ENCODE measurements around the gene LMO4.

LMO4 gene

DNA sequence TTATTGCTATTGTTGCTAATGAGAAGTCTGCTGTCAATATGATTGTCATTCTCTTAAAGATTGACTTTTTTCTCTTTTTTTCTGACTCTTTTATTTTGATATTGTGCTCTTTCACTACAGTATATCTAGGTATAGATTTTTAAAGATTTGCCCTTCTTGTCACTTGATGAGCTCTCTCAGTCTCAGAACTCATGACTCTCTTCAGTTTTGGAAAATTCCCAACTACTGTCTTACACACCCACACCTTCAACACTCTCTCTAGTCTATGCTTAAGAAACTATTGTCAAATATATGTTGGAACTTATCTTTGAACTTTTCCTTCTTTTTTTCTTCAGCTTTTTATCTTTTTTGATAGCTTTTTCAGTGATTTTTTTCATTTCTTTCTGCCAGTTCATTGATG lies 50.6 kb downstream of the LMO4 start:
- in situ Hi-C loops (cut with HindIII; ENCODE audit: low sequenced_read_pairs): no loop called here
- TF ChIP-seq CTCF (IDR thresholded peaks at IDR 0.05; ENCODE audit: low read depth, low read length, missing control alignments): no peak
- no peak for DNase-seq (ENCODE audit: low read depth)
- no peak overlapping the region for H3K4me3 ChIP-seq (ENCODE audit: low read depth, low read length)

DNA sequence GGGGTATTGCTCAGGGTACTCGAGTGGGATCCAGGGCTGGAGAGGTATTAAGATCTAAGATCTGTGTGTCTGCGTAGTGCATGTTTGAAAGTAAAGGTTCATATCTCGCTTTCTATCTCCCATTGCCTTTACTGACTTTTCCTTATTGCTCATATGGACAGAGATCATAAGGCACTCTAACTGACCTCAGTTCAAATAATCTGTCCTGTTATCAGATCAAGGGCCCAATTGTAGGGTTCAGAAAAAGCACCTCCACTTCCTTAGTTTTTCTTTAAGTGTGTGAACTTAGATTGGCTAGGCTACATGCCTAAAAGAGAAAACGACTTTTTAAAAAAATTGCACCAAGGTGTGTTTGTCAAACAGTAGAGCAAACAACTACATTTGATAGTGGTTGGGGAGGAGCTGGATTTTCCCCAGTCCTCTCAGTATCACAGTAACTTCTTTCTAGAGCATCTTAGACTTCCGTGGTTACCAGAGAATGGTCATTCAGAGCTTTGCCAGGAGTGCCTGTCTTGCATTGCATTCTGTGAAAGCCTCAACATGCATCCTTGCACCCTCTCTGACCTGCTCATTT lies 57.6 kb downstream of the LMO4 start:
- no peak for DNase-seq (ENCODE audit: low read depth)
- H3K4me3 ChIP-seq (ENCODE audit: low read depth, low read length): no peak overlapping the region
- in situ Hi-C loops (cut with HindIII; ENCODE audit: low sequenced_read_pairs): no loop called here
- TF ChIP-seq CTCF (IDR thresholded peaks at IDR 0.05; ENCODE audit: low read depth, low read length, missing control alignments): no peak

- H3K4me3 ChIP-seq (ENCODE audit: low read depth, low read length): no peak overlapping the region
- no peak for DNase-seq (ENCODE audit: low read depth)
- in situ Hi-C loops (cut with HindIII; ENCODE audit: low sequenced_read_pairs): no loop called here
- TF ChIP-seq CTCF (IDR thresholded peaks at IDR 0.05; ENCODE audit: low read depth, low read length, missing control alignments): no peak
These were observed 59.7 kb downstream of the LMO4 start for GRCh38 chr1:87388411-87388810.

DNA sequence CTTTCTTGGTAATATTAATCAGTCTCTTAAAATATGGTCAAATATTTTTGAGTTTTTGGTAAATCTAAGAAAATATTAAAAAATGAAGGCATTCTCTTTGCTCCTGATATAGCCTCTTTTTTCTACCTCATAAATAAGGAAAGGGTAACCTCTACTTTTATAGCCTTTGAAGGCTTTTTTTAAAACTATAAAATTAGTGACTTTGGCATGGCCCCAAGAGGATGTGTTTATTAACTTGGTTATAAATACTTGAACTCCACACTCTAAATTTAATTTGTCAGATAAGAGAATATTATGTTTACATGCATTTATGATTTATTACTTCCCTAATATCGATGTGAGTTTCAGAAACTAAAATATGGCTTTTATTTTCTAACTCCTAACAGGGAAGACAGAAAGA lies 60.3 kb downstream of the LMO4 start:
- H3K4me3 ChIP-seq (ENCODE audit: low read depth, low read length): no peak overlapping the region
- no peak for TF ChIP-seq CTCF (IDR thresholded peaks at IDR 0.05; ENCODE audit: low read depth, low read length, missing control alignments)
- in situ Hi-C loops (cut with HindIII; ENCODE audit: low sequenced_read_pairs): no loop called here
- DNase-seq (ENCODE audit: low read depth): no peak

GRCh38 chr1:87389546-87389945 lies 60.9 kb downstream of the LMO4 start:
- no peak for TF ChIP-seq CTCF (IDR thresholded peaks at IDR 0.05; ENCODE audit: low read depth, low read length, missing control alignments)
- DNase-seq (ENCODE audit: low read depth): no peak
- in situ Hi-C loops (cut with HindIII; ENCODE audit: low sequenced_read_pairs): no loop called here
- no peak overlapping the region for H3K4me3 ChIP-seq (ENCODE audit: low read depth, low read length)

DNA sequence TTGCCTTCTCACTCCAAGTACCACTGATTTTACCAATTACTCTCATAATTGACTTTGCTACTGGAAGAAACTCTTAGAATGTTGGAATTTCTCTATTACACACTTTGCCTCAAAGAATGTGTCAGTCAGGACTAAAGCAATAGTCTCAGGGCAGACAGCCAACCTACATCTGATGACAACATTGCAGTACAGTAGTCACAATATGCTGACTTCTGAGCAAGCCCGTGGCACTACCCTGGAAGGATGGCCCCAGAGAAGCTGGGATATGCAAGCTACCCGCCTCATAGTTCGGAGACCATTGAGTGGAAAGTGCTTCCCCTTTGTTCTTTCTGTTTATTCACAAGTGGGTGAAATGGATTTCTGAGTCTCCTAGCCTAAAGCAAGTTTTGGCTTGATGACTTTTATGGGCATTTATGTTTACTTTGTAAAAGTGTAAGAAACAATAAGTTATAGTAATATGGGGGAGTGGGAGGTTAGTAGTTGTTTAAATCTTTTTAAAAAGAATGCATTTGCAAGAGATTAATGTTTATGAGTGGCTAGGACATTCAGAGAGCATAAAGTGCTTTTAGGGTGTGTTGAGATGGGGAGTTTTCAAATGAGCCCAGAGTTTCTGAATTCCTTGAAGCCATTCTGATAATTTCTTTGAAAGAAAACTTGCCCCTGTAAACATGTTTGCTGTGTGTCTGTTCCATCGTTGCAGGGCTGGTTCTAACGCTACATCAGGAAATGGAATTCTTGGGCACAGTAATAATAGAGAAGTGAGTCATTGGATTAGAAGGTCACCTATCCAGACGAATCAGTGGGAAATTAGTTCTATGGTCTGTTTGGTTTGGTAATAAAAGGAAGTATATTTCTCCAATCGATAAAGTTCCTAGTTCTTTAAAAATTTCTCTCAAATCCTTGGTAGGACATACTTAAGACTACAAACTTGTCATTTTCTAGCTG lies 63.8 kb downstream of the LMO4 start:
- peak; percentile 19 for DNase-seq (ENCODE audit: low read depth)
- no peak for TF ChIP-seq CTCF (IDR thresholded peaks at IDR 0.05; ENCODE audit: low read depth, low read length, missing control alignments)
- in situ Hi-C loops (cut with HindIII; ENCODE audit: low sequenced_read_pairs): no loop called here
- no peak overlapping the region for H3K4me3 ChIP-seq (ENCODE audit: low read depth, low read length)
